Measurements from ENCODE around the gene AGAP5.
"Not testable (repeated sequence)": the region's sequence is repeated elsewhere in the genome, so short reads cannot be mapped to it uniquely, and the experiment has no call there.

The AGAP5 gene

DNA sequence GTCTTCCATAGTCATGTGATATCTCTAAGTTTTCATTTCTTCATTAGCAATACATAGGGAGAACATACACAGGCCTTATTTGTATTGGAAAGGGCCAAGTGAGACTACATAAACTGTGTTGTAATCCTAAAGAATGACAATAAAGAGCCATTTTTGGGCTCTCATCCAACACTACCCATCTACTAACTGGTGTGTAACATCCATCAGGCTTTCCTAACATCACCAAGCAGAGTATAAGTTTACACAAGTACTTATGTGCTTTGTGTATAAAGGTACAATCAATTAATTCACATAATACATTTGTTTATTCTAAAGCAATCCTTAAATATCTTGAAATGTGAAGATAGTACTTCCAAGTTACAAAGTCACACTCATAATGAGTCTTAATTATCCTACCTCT is 2.6 kb downstream of the AGAP5 start:
- not testable (repeated sequence) for H3K9ac ChIP-seq (ENCODE audit: low read depth in 1 of 2, low read length in 2 of 2); H3K27me3 ChIP-seq (ENCODE audit: control insufficient read depth in 1 of 2, insufficient read depth in 2 of 2, low read length in 2 of 2); H3K4me3 ChIP-seq (ENCODE audit: low read depth in 1 of 2, low read length in 2 of 2); H3K36me3 ChIP-seq (ENCODE audit: control insufficient read depth in 1 of 2, insufficient read depth in 2 of 2, low read length in 2 of 2); H3K4me1 ChIP-seq (ENCODE audit: control insufficient read depth in 1 of 2, insufficient read depth in 2 of 2, low read length in 2 of 2); H3K9me3 ChIP-seq (ENCODE audit: control insufficient read depth in 1 of 2, low read length in 2 of 2); H3K27ac ChIP-seq (ENCODE audit: low read depth, low read length)

DNA sequence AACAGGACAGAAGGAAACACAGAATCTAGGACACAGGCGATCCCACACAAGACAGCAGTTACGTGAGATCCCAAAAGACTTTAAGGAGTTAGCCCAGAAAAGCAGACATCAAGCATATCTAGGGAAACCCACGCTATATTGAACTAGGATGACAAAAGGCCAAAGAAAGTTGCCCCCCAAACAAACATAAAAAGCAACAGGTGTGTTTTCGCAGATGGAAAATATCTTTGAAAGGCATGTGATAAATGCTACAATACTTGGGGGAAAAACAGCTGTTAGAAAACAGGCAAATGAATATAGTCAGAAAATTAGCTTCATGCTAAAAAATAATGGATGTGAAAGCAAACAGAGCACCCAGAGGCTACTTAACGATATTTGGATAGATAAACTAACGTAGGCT is 7.2 kb downstream of the AGAP5 start:
- not testable (repeated sequence) for H3K36me3 ChIP-seq (ENCODE audit: control insufficient read depth in 1 of 2, insufficient read depth in 2 of 2, low read length in 2 of 2); H3K9me3 ChIP-seq (ENCODE audit: control insufficient read depth in 1 of 2, low read length in 2 of 2); H3K27me3 ChIP-seq (ENCODE audit: control insufficient read depth in 1 of 2, insufficient read depth in 2 of 2, low read length in 2 of 2); H3K9ac ChIP-seq (ENCODE audit: low read depth in 1 of 2, low read length in 2 of 2); H3K4me3 ChIP-seq (ENCODE audit: low read depth in 1 of 2, low read length in 2 of 2); H3K4me1 ChIP-seq (ENCODE audit: control insufficient read depth in 1 of 2, insufficient read depth in 2 of 2, low read length in 2 of 2); H3K27ac ChIP-seq (ENCODE audit: low read depth, low read length)

DNA sequence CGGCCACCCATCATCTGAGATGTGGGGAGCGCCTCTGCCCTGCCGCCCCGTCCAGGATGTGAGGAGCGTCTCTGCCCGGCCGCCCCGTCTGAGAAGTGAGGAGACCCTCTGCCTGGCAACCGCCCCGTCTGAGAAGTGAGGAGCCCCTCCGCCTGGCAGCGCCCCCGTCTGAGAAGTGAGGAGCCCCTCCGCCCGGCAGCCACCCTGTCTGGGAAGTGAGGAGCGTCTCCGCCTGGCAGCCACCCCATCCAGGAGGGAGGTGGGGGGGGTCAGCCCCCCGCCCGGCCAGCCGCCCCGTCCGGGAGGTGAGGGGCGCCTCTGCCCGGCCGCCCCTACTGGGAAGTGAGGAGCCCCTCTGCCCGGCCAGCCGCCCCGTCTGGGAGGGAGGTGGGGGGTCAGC is 8.3 kb downstream of the AGAP5 start:
- not testable (repeated sequence) for H3K9me3 ChIP-seq (ENCODE audit: control insufficient read depth in 1 of 2, low read length in 2 of 2); H3K27me3 ChIP-seq (ENCODE audit: control insufficient read depth in 1 of 2, insufficient read depth in 2 of 2, low read length in 2 of 2); H3K4me1 ChIP-seq (ENCODE audit: control insufficient read depth in 1 of 2, insufficient read depth in 2 of 2, low read length in 2 of 2); H3K9ac ChIP-seq (ENCODE audit: low read depth in 1 of 2, low read length in 2 of 2); H3K36me3 ChIP-seq (ENCODE audit: control insufficient read depth in 1 of 2, insufficient read depth in 2 of 2, low read length in 2 of 2); H3K27ac ChIP-seq (ENCODE audit: low read depth, low read length); H3K4me3 ChIP-seq (ENCODE audit: low read depth in 1 of 2, low read length in 2 of 2)

DNA sequence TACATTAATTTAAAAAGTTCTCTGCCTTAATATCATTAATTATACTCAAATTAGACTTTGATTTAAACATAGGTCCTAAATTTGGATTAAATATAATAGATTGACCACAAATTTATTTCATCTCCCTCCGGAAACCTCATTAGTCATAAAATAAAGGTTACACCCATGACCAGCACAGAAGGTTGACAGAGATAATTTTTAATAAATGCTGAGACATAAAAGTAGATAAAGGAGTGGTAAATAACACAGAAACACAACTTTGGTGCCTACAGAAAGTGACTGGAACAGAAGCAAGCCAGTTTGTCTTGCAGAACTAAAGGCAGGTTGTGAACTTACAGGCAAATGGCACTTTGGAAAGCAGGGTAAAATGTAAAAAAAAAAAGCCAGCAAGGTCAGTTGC is 10.3 kb downstream of the AGAP5 start:
- not testable (repeated sequence) for H3K36me3 ChIP-seq (ENCODE audit: control insufficient read depth in 1 of 2, insufficient read depth in 2 of 2, low read length in 2 of 2); H3K4me1 ChIP-seq (ENCODE audit: control insufficient read depth in 1 of 2, insufficient read depth in 2 of 2, low read length in 2 of 2); H3K9me3 ChIP-seq (ENCODE audit: control insufficient read depth in 1 of 2, low read length in 2 of 2); H3K27me3 ChIP-seq (ENCODE audit: control insufficient read depth in 1 of 2, insufficient read depth in 2 of 2, low read length in 2 of 2); H3K9ac ChIP-seq (ENCODE audit: low read depth in 1 of 2, low read length in 2 of 2); H3K27ac ChIP-seq (ENCODE audit: low read depth, low read length); H3K4me3 ChIP-seq (ENCODE audit: low read depth in 1 of 2, low read length in 2 of 2)

DNA sequence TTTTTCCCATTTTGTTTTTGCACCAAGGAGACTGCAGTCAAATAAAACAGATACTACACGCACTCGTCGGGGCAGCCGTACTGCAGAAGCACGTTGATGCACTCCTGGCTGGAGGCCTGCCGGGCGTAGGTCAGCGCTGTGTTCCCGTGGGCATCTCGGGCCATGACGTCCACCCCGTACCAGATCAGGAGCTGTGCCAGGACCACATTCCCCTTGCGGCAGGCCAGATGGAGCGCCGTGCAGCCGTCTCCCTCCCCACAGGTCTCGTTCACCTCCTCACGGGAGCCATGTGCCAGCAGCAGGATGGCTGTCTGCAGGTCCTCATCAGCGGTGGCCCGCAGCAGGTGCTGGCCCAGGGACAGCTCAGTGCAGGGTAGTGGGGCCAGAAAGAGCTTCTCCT is 23.4 kb downstream of the AGAP5 start:
- H3K9me3 ChIP-seq (ENCODE audit: control insufficient read depth in 1 of 2, low read length in 2 of 2); H3K9ac ChIP-seq (ENCODE audit: low read depth in 1 of 2, low read length in 2 of 2); H3K27ac ChIP-seq (ENCODE audit: low read depth, low read length); H3K27me3 ChIP-seq (ENCODE audit: control insufficient read depth in 1 of 2, insufficient read depth in 2 of 2, low read length in 2 of 2); H3K4me1 ChIP-seq (ENCODE audit: control insufficient read depth in 1 of 2, insufficient read depth in 2 of 2, low read length in 2 of 2); H3K4me3 ChIP-seq (ENCODE audit: low read depth in 1 of 2, low read length in 2 of 2); H3K36me3 ChIP-seq (ENCODE audit: control insufficient read depth in 1 of 2, insufficient read depth in 2 of 2, low read length in 2 of 2): not testable (repeated sequence)

DNA sequence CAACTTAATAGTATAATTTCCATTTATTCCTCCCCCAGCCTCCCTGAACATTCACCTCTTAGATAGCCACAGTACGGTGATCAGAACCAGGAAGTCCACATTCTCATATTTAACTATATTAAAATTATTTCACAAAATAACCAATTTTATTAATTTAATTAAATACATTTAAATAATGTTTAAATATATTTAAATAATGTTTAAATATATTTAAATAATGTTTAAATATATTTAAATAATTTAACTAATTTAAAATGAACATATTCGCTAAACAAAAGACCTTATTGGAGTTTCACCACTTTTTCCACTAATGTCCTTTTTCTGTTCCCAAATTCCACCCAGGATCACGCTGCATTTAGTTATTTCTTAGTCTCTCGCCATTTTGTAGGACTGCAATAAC is 29.5 kb downstream of the AGAP5 start:
- not testable (repeated sequence) for H3K36me3 ChIP-seq (ENCODE audit: control insufficient read depth in 1 of 2, insufficient read depth in 2 of 2, low read length in 2 of 2); H3K27ac ChIP-seq (ENCODE audit: low read depth, low read length); H3K27me3 ChIP-seq (ENCODE audit: control insufficient read depth in 1 of 2, insufficient read depth in 2 of 2, low read length in 2 of 2); H3K9ac ChIP-seq (ENCODE audit: low read depth in 1 of 2, low read length in 2 of 2); H3K9me3 ChIP-seq (ENCODE audit: control insufficient read depth in 1 of 2, low read length in 2 of 2); H3K4me1 ChIP-seq (ENCODE audit: control insufficient read depth in 1 of 2, insufficient read depth in 2 of 2, low read length in 2 of 2); H3K4me3 ChIP-seq (ENCODE audit: low read depth in 1 of 2, low read length in 2 of 2)

DNA sequence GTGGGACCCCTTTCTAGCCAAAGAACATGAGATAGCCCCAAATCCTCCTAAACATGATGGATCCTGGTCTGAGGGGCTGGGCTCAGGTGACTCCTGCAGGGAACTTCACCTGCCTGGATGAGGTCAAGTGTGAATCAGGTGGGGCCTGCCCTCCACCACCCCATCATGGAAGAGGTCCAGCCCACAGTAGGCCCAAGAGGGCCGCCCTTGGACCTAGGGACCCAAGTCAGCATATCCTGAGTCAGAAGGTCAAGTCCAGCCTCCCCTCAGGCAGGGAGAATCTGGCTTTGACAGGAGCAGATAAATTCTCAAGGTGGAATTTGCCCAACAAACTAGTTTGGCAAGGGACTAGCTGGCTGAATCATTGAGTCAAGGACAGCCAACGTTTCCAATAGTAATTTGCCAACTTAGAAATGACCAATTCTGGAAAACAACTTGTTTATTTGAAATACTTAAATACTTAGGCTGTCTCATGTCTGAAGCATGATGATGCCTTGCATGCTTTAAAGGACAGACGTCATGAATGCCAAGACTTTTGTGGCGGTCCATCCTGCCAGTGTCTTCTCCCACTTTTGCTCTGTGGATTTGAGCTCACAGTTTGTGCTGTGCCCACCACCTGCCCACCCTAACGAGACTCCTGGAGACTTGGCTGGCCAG is 31.6 kb downstream of the AGAP5 start:
- not testable (repeated sequence) for H3K9me3 ChIP-seq (ENCODE audit: control insufficient read depth in 1 of 2, low read length in 2 of 2); H3K27ac ChIP-seq (ENCODE audit: low read depth, low read length); H3K4me1 ChIP-seq (ENCODE audit: control insufficient read depth in 1 of 2, insufficient read depth in 2 of 2, low read length in 2 of 2); H3K36me3 ChIP-seq (ENCODE audit: control insufficient read depth in 1 of 2, insufficient read depth in 2 of 2, low read length in 2 of 2); H3K4me3 ChIP-seq (ENCODE audit: low read depth in 1 of 2, low read length in 2 of 2); H3K27me3 ChIP-seq (ENCODE audit: control insufficient read depth in 1 of 2, insufficient read depth in 2 of 2, low read length in 2 of 2); H3K9ac ChIP-seq (ENCODE audit: low read depth in 1 of 2, low read length in 2 of 2)

DNA sequence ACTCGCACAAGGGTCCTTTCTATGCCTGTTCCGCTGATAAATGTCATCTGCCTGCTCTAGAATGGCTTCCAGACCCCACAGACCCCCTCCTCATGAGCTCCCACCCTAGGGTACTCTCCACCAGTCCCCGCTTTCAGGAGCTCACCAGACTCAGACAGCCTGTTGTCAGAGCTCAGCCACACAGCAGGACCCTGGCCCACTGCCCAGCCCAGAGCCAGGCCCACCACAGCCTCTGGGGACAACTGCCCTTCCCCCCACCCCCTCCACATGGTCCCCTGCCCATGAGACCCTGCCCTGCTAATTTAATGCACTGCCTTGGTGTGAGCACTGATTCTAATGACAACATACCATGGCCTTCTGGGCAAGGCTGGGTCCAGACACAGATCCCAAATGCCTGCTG is 32.3 kb downstream of the AGAP5 start:
- not testable (repeated sequence) for H3K27ac ChIP-seq (ENCODE audit: low read depth, low read length); H3K9me3 ChIP-seq (ENCODE audit: control insufficient read depth in 1 of 2, low read length in 2 of 2); H3K27me3 ChIP-seq (ENCODE audit: control insufficient read depth in 1 of 2, insufficient read depth in 2 of 2, low read length in 2 of 2); H3K36me3 ChIP-seq (ENCODE audit: control insufficient read depth in 1 of 2, insufficient read depth in 2 of 2, low read length in 2 of 2); H3K9ac ChIP-seq (ENCODE audit: low read depth in 1 of 2, low read length in 2 of 2); H3K4me3 ChIP-seq (ENCODE audit: low read depth in 1 of 2, low read length in 2 of 2); H3K4me1 ChIP-seq (ENCODE audit: control insufficient read depth in 1 of 2, insufficient read depth in 2 of 2, low read length in 2 of 2)

DNA sequence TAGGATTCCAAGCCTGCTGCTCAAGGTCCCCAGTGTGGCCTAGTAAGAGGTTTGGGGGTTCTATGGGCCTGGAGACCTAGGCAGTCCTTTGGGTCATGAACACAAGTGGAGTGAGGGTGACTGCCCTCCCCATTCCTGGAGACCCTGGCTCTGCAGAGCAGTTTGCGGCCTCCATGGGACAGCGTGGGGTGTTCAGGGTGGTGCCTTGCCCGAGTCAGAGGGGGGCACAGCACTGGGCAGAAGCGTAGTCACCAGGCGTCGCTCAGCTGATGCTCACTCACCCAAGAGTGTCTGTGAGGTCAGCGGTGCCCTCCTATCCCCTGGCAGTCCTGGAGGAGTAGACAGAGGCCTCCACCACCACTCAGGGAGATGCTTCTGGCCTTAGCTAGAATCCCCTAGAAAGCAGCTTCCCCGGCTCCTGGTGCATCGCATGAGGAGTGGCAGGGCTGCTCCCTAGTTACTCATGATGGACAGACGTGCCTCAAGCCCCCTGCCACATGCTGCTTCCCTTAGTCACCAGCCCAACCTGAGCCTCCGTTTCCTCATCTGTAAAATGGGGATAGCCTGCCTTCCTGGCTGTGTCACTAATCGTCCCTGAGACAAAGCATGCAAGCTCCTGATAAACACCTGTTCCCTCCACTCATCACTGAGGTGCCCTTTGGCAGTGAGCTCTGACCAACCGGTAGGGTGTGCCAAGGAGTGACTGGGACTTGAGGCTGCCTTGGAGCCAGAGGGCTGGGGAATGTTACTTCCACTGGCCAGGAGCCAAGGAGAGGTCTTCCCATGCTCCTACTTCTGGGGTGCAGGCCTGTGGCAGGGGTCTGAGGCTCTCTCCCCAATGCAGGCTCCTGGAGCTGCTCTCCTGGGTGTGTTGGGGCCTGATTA is 33.5 kb downstream of the AGAP5 start:
- not testable (repeated sequence) for H3K27ac ChIP-seq (ENCODE audit: low read depth, low read length); H3K36me3 ChIP-seq (ENCODE audit: control insufficient read depth in 1 of 2, insufficient read depth in 2 of 2, low read length in 2 of 2); H3K4me3 ChIP-seq (ENCODE audit: low read depth in 1 of 2, low read length in 2 of 2); H3K9me3 ChIP-seq (ENCODE audit: control insufficient read depth in 1 of 2, low read length in 2 of 2); H3K4me1 ChIP-seq (ENCODE audit: control insufficient read depth in 1 of 2, insufficient read depth in 2 of 2, low read length in 2 of 2); H3K9ac ChIP-seq (ENCODE audit: low read depth in 1 of 2, low read length in 2 of 2); H3K27me3 ChIP-seq (ENCODE audit: control insufficient read depth in 1 of 2, insufficient read depth in 2 of 2, low read length in 2 of 2)

DNA sequence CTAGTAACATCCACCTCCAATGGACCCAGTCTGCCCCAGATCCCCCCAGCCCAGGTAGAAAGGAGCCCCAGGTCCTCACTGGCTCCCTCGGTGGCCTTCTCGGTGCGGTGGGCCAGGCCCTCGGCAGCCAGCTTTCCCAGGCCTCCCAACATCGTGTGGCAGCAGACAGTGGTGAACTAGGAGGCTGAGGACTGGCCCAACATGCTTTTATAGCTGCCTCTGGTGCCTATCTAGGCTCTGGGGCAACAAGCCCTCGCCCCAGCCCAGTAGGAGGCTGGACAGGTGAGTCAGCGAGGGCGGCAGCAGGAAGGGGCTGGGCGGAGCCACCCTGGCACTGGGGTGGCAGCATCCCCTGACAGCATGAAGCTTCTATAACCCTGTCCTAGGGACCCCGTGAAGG is 34.3 kb downstream of the AGAP5 start:
- H3K27me3 ChIP-seq (ENCODE audit: control insufficient read depth in 1 of 2, insufficient read depth in 2 of 2, low read length in 2 of 2); H3K36me3 ChIP-seq (ENCODE audit: control insufficient read depth in 1 of 2, insufficient read depth in 2 of 2, low read length in 2 of 2); H3K4me3 ChIP-seq (ENCODE audit: low read depth in 1 of 2, low read length in 2 of 2); H3K9me3 ChIP-seq (ENCODE audit: control insufficient read depth in 1 of 2, low read length in 2 of 2); H3K9ac ChIP-seq (ENCODE audit: low read depth in 1 of 2, low read length in 2 of 2); H3K4me1 ChIP-seq (ENCODE audit: control insufficient read depth in 1 of 2, insufficient read depth in 2 of 2, low read length in 2 of 2); H3K27ac ChIP-seq (ENCODE audit: low read depth, low read length): not testable (repeated sequence)

All from duodenal mucosa (tissue), 2 donors.